B cell (primary cell): ENCODE data around the gene TMEM132E. TPM values are rescaled to one million over a fixed set of nuclear protein-coding genes. Genes with fewer than 3 reads are reported as not detected.

Source experiments
- ATAC-seq: fragments of 200-7000 bp; cut with Tn5 transposase; one replicate; pipeline ENCODE4 v1.10.0; 2021; ENCODE audit warnings: low read depth, mild to moderate bottlenecking, moderate number of reproducible peaks, moderate library complexity
- CTCF ChIA-PET: fragments of 350-600 bp; sonication (Branson Sonifier 250); formaldehyde crosslinking; loops from one replicate; lab custom pipeline; 2021; ENCODE audit warnings: antibody characterized with exemption, inconsistent platforms; lab: Charles Lee
- POLR2A ChIA-PET: fragments of 350-600 bp; sonication (Branson Sonifier 250); formaldehyde crosslinking; loops from one replicate; lab custom pipeline; 2021; ENCODE audit warnings: antibody characterized with exemption; lab: Charles Lee
- DNase-seq: peaks from one replicate; pipeline ENCODE4 v3.0.0; 2013
- H2AFZ ChIP-seq: 2 replicates; pipeline ENCODE4 v1.6.1; 2012; ENCODE audit warnings: mild to moderate bottlenecking, low read depth, low read length; ENCODE audit not compliant: insufficient read depth, poor library complexity, severe bottlenecking
- H3K27ac ChIP-seq, 2 donors: 1 replicate in 1 of 2; 2 replicates in 1 of 2; pipeline ENCODE4 v1.5.1; 2012 to 2013; ENCODE audit warnings: low read length in 2 of 2, mild to moderate bottlenecking in 2 of 2, moderate library complexity in 1 of 2
- H3K27me3 ChIP-seq, 4 experiments: fragments of 200-600 bp in 1 of 4; sonication (generic) in 1 of 4; replicated peaks in 1 of 4; 1 replicate in 2 of 4; 2 replicates in 2 of 4; pipeline versions ENCODE4 v1.6.1 to v1.7.0; 2013 to 2016; ENCODE audit warnings: low read length in 3 of 4, mild to moderate bottlenecking in 2 of 4, mixed read lengths in 1 of 4, moderate library complexity in 1 of 4; ENCODE audit not compliant: insufficient read depth in 4 of 4, control insufficient read depth in 3 of 4; ENCODE audit errors: control extremely low read depth in 1 of 4
- H3K36me3 ChIP-seq, 2 experiments: replicated peaks in 1 of 2; 1 replicate in 1 of 2; 2 replicates in 1 of 2; pipeline versions ENCODE4 v1.6.1 to v1.7.1; 2013; ENCODE audit warnings: low read length in 1 of 2; ENCODE audit not compliant: insufficient read depth in 2 of 2, control insufficient read depth in 1 of 2; ENCODE audit errors: control extremely low read depth in 1 of 2, extremely low read depth in 1 of 2
- H3K4me1 ChIP-seq, 2 donors: fragments of 200-600 bp in 1 of 2; sonication (generic) in 1 of 2; 1 replicate in 1 of 2; 2 replicates in 1 of 2; pipeline versions ENCODE4 v1.5.1 to v1.6.1; 2013 to 2017; ENCODE audit warnings: low read length in 2 of 2; ENCODE audit not compliant: control insufficient read depth in 2 of 2, insufficient read depth in 2 of 2
- H3K4me2 ChIP-seq: replicated peaks from 2 replicates; pipeline ENCODE3; 2012; ENCODE audit warnings: mild to moderate bottlenecking, low read depth, low read length; ENCODE audit not compliant: poor library complexity, severe bottlenecking
- H3K4me3 ChIP-seq, 5 experiments: fragments of 200-600 bp in 1 of 5; sonication (generic) in 1 of 5; 1 replicate in 3 of 5; 2 replicates in 2 of 5; pipeline versions ENCODE4 v1.5.1 to v1.7.0; 2011 to 2016; ENCODE audit warnings: low read length in 4 of 5, mild to moderate bottlenecking in 4 of 5, low read depth in 2 of 5, control low read depth in 1 of 5, moderate library complexity in 1 of 5; ENCODE audit not compliant: insufficient read depth in 1 of 5; ENCODE audit errors: control extremely low read depth in 1 of 5, extremely low read depth in 1 of 5
- H3K79me2 ChIP-seq: fragments of 200-600 bp; sonication (generic); one replicate; pipeline ENCODE4 v1.6.0; 2016; ENCODE audit warnings: low read length; ENCODE audit not compliant: control insufficient read depth, insufficient read depth
- H3K9ac ChIP-seq: fragments of 200-600 bp; sonication (generic); 2 replicates; pipeline ENCODE4 v1.6.1; 2017; ENCODE audit warnings: mild to moderate bottlenecking, low read length, moderate library complexity
- H3K9me3 ChIP-seq, 3 donors: one replicate each; pipeline versions ENCODE4 v1.6.1 to v1.7.1; 2013; ENCODE audit warnings: low read length in 2 of 3; ENCODE audit not compliant: control insufficient read depth in 2 of 3, insufficient read depth in 1 of 3; ENCODE audit errors: control extremely low read depth in 1 of 3
- H4K20me1 ChIP-seq: 2 replicates; pipeline ENCODE4 v1.6.0; 2012; ENCODE audit warnings: mild to moderate bottlenecking, low read length; ENCODE audit not compliant: insufficient read depth, control insufficient read depth, poor library complexity, severe bottlenecking
- H3K27ac Mint-ChIP-seq: one replicate; pipeline ENCODE4 v1.8.0; 2021; ENCODE audit warnings: mixed read lengths
- H3K27me3 Mint-ChIP-seq: one replicate; pipeline ENCODE4 v1.8.0; 2021; ENCODE audit warnings: mixed read lengths
- H3K4me1 Mint-ChIP-seq: one replicate; pipeline ENCODE4 v1.8.0; 2021; ENCODE audit warnings: mixed read lengths
- H3K4me3 Mint-ChIP-seq: one replicate; pipeline ENCODE4 v1.8.0; 2021; ENCODE audit warnings: mixed read lengths
- H3K9me3 Mint-ChIP-seq: one replicate; pipeline ENCODE4 v1.8.0; 2022; ENCODE audit warnings: mixed read lengths; ENCODE audit not compliant: insufficient read depth
- EZH2 ChIP-seq: IDR thresholded peaks from 2 replicates; pipeline ENCODE4 v1.6.1; 2012; ENCODE audit warnings: borderline replicate concordance, low read depth, mild to moderate bottlenecking, moderate library complexity, low read length; ENCODE audit not compliant: insufficient read depth, poor library complexity, severe bottlenecking
- WGBS: methylation state at CpG from one replicate; pipeline ENCODE4 v1.1.5; 2013; ENCODE audit warnings: missing lambda C conversion rate; ENCODE audit not compliant: insufficient coverage; 5-methylcytosine and 5-hydroxymethylcytosine counted together
- intact Hi-C: fragments of 100-400 bp; cut with micrococcal nuclease; formaldehyde crosslinking; loops from one replicate; pipeline ENCODE4 v1.10.0; 2022
- polyA plus RNA-seq: library from polyadenylated mRNA; depleted of rRNA; stranded (reverse); fragments of >200 nt; gene quantifications from 2 replicates; pipeline ENCODE4 v1.2.3, GENCODE V29; 2012
- total RNA-seq, 2 donors: library from RNA; stranded (reverse); fragments of 120-200 nt in 1 of 2; gene quantifications; 1 replicate in 1 of 2; 2 replicates in 1 of 2; pipeline versions ENCODE4 v1.2.3 to v1.2.4, GENCODE V29; 2013 to 2022
- TF ChIP-seq, protein P1 (sequence below): fragments of 200-600 bp; IDR thresholded peaks from one replicate; pipeline ENCODE4 v1.8.0; 2022; ENCODE audit warnings: antibody characterized with exemption, mild to moderate bottlenecking

Gene TMEM132E
- total and polyA plus RNA-seq, 2 donors (not counting 1 experiment from before 2014, with no cell fraction given), result not detected

DNA sequence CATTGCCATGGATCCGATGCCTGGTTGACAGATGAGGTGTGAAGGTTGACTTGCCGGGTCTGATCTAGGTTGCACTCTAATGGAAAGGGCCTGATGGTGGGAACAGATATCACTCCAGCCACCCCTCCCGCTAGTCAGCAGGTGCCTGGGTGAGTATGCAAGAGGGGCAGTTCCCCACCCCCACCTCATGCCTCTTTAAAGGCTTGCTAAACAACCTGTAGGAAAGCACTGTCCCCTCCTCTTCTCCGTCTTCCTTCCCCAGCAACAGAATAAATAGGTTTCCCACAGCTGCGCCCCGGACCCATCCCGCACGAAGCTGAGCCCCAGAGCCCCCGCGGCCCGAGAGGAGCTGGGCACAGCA is 746 bp upstream of the TMEM132E start:
- CTCF ChIA-PET, result no interaction called here
- Mint-ChIP-seq H3K4me3 (peak overlapping the region; percentile 72), H3K27me3 (peaks cover 78% of the 10 kb centered on the region), H3K4me1 (peaks cover 16% of the 10 kb centered on the region), H3K27ac (no peak overlapping the region), H3K9me3 (no peaks in the 10 kb centered on the region)
- no peak for DNase-seq
- 11% methylated on average over 8 of the region's 11 CpGs for WGBS
- Histone ChIP-seq H3K79me2 (no peaks in the 10 kb centered on the region), H3K9ac (peak overlapping the region; percentile 12), H3K4me1 (peaks cover 23 to 30% of the 10 kb centered on the region in 2 donors), H3K36me3 (no peaks in the 10 kb centered on the region), H3K4me2 (peak overlapping the region; percentile 76), H3K9me3 (peaks cover 0 to 9% (median 0%) of the 10 kb centered on the region in 3 donors), H4K20me1 (no peaks in the 10 kb centered on the region), H2AFZ (peak overlapping the region; percentile 60), H3K27me3 (peaks cover 0 to 64% (median 34%) of the 10 kb centered on the region in 4 experiments), H3K27ac (no peak overlapping the region), H3K4me3 (no peak overlapping the region)
- intact Hi-C loops, result no loop called here
- TF ChIP-seq, protein P1, sequence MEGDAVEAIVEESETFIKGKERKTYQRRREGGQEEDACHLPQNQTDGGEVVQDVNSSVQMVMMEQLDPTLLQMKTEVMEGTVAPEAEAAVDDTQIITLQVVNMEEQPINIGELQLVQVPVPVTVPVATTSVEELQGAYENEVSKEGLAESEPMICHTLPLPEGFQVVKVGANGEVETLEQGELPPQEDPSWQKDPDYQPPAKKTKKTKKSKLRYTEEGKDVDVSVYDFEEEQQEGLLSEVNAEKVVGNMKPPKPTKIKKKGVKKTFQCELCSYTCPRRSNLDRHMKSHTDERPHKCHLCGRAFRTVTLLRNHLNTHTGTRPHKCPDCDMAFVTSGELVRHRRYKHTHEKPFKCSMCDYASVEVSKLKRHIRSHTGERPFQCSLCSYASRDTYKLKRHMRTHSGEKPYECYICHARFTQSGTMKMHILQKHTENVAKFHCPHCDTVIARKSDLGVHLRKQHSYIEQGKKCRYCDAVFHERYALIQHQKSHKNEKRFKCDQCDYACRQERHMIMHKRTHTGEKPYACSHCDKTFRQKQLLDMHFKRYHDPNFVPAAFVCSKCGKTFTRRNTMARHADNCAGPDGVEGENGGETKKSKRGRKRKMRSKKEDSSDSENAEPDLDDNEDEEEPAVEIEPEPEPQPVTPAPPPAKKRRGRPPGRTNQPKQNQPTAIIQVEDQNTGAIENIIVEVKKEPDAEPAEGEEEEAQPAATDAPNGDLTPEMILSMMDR, result no peak
- no peak for TF ChIP-seq EZH2
- no peak for ATAC-seq
- POLR2A ChIA-PET, result no interaction called here

DNA sequence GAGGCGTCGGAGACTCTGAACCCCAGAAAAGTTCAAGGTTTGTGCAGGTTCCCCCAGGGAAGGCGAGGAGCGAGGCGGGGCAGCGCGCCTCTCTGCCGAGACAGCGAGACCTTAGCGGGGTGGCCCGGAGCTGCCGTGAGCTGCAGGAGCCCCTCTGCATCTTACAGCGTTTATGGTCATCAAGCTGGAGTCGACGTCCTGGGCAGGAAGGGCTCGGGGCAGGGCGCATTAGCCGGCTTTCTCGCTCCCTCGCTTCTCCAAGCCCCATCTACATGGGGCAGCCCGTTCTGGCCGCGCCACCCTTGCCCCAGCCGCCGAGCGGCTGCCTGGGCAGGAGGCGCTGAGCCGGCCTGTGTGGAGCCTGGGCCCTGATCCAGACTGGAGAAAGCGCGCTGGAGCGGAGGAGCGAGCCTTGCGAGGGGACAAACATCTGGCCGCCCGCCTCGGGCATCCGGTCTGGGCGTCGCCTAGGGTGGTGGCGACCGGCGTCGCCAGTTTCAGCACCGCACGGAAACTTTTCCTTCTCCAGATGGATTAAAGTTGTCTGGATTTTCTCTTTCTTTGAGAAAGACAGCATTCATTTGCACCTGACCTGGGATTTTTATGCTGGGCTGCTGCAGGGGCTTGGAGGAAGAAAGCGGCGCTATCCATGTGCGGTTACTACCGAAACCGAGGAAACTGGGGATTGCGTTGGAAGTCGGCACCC is 750 bp downstream of the TMEM132E start:
- H3K9me3 Mint-ChIP-seq, result no peaks in the 10 kb centered on the region
- H3K4me3 ChIP-seq, result peak overlapping the region in 1 of 5 experiments; percentile 14
- no peak overlapping the region for H3K27ac Mint-ChIP-seq
- H3K27ac ChIP-seq, result no peak overlapping the region
- H3K9me3 ChIP-seq, result peaks cover 0 to 9% (median 0%) of the 10 kb centered on the region in 3 donors
- no peaks in the 10 kb centered on the region for H4K20me1 ChIP-seq
- ATAC-seq, result no peak
- peaks cover 16% of the 10 kb centered on the region for H3K4me1 Mint-ChIP-seq
- H3K4me2 ChIP-seq, result peak overlapping the region; percentile 76
- DNase-seq, result no peak
- WGBS, result 4% methylated on average over 52 of the region's 52 CpGs
- H3K4me3 Mint-ChIP-seq, result peak overlapping the region; percentile 64
- H3K4me1 ChIP-seq, result peaks cover 23 to 30% of the 10 kb centered on the region in 2 donors
- CTCF ChIA-PET, result no interaction called here
- no peak overlapping the region for H3K9ac ChIP-seq
- H3K27me3 ChIP-seq, result peaks cover 0 to 70% (median 37%) of the 10 kb centered on the region in 4 experiments
- peaks cover 78% of the 10 kb centered on the region for H3K27me3 Mint-ChIP-seq
- peak overlapping the region; percentile 60 for H2AFZ ChIP-seq
- H3K79me2 ChIP-seq, result no peaks in the 10 kb centered on the region
- H3K36me3 ChIP-seq, result no peaks in the 10 kb centered on the region
- intact Hi-C loops, result no loop called here
- POLR2A ChIA-PET, result no interaction called here
- no peak for TF ChIP-seq EZH2
- TF ChIP-seq, protein P1, result no peak
